Karpas-422 (cell line): ENCODE results near the gene ZNF500. TPM values are rescaled to one million over a fixed set of nuclear protein-coding genes. Genes with fewer than 3 reads are reported as not detected.

ENCODE experiments used
- DNase-seq: peaks from one replicate; pipeline ENCODE4 v3.0.0-alpha.2; 2015
- H2AFZ ChIP-seq: fragments of 200-600 bp; sonication (generic); 2 replicates; pipeline ENCODE4 v1.6.1; 2014; ENCODE audit warnings: antibody characterized with exemption, low read length, mixed read lengths
- H3K27ac ChIP-seq: fragments of 200-600 bp; sonication (generic); 2 replicates; pipeline ENCODE4 v1.5.1; 2014; ENCODE audit warnings: mild to moderate bottlenecking, low read length, moderate library complexity
- H3K27me3 ChIP-seq: fragments of 200-600 bp; sonication (generic); 2 replicates; pipeline ENCODE4 v1.6.1; 2014; ENCODE audit warnings: low read length, mixed read lengths
- H3K36me3 ChIP-seq: fragments of 200-600 bp; sonication (generic); 2 replicates; pipeline ENCODE4 v1.6.1; 2014; ENCODE audit warnings: low read length, mixed read lengths; ENCODE audit not compliant: insufficient read depth
- H3K4me1 ChIP-seq: fragments of 200-600 bp; sonication (generic); 2 replicates; pipeline ENCODE4 v1.6.1; 2014; ENCODE audit warnings: mild to moderate bottlenecking, low read length, mixed read lengths
- H3K4me2 ChIP-seq: fragments of 200-600 bp; sonication (generic); 2 replicates; pipeline ENCODE4 v1.6.1; 2014; ENCODE audit warnings: low read length, low read depth, mild to moderate bottlenecking; ENCODE audit not compliant: poor library complexity, severe bottlenecking
- H3K4me3 ChIP-seq: fragments of 200-600 bp; sonication (generic); 2 replicates; pipeline ENCODE4 v1.5.1; 2014; ENCODE audit warnings: mild to moderate bottlenecking, antibody characterized with exemption, low read length, mixed read lengths
- H3K79me2 ChIP-seq: fragments of 200-600 bp; sonication (generic); 2 replicates; pipeline ENCODE4 v1.6.1; 2014; ENCODE audit warnings: mild to moderate bottlenecking, low read length, mixed read lengths
- H3K9ac ChIP-seq: fragments of 200-600 bp; sonication (generic); 2 replicates; pipeline ENCODE4 v1.6.0; 2014; ENCODE audit warnings: low read length
- H3K9me2 ChIP-seq: fragments of 200-600 bp; sonication (generic), shearing (Covaris generic); replicated peaks from 2 replicates; pipeline ENCODE4 v1.6.0; 2014; ENCODE audit warnings: mild to moderate bottlenecking, low read length, moderate library complexity; ENCODE audit not compliant: insufficient read depth
- H3K9me3 ChIP-seq: fragments of 300-700, 200-600 bp; sonication (generic); 2 replicates; pipeline ENCODE4 v1.6.1; 2014; ENCODE audit warnings: low read length, mixed read lengths
- H4K20me1 ChIP-seq: fragments of 200-600 bp; sonication (generic); 2 replicates; pipeline ENCODE4 v1.6.1; 2014; ENCODE audit warnings: mild to moderate bottlenecking, antibody characterized with exemption, low read length, low read depth; ENCODE audit not compliant: insufficient read depth
- total RNA-seq: library from RNA; depleted of rRNA; stranded (reverse); fragments of >200 nt; shearing (Covaris generic); gene quantifications from 2 replicates; pipeline ENCODE4 v1.2.3, GENCODE V29; 2014; ENCODE audit warnings: low replicate concordance

Gene ZNF500
- total RNA-seq, 1 experiment from 2014 or later, result 4.9 TPM

- Histone ChIP-seq H3K4me2 (peak overlapping the region; percentile 99), H3K27ac (peak overlapping the region; percentile 87)
Observed at GRCh38 chr16:4803898-4804762, 37.2 kb upstream of the ZNF500 start.

GRCh38 chr16:4803401-4803844 lies 36.5 kb upstream of the ZNF500 start:
- H3K27ac ChIP-seq, result peak overlapping the region; percentile 87

More at GRCh38 chr16:4803898-4804762, 37.2 kb upstream of the ZNF500 start:
- H3K36me3 ChIP-seq, result peaks cover 8% of the 10 kb centered on the region
- peak overlapping the region; percentile 90; the same call in 1 of the 2 replicates for H3K4me3 ChIP-seq
- H2AFZ ChIP-seq, result no peak overlapping the region
- H3K9me2 ChIP-seq, result no peaks in the 10 kb centered on the region
- DNase-seq, result peak; percentile 93
- no peaks in the 10 kb centered on the region for H3K9me3 ChIP-seq
- H3K4me1 ChIP-seq, result peaks cover 48% of the 10 kb centered on the region
- no peaks in the 10 kb centered on the region for H4K20me1 ChIP-seq
- H3K9ac ChIP-seq, result peak overlapping the region; percentile 80
- no peaks in the 10 kb centered on the region for H3K79me2 ChIP-seq
- no peaks in the 10 kb centered on the region for H3K27me3 ChIP-seq

GRCh38 chr16:4802659-4803287 lies 35.8 kb upstream of the ZNF500 start:
- H3K4me1 ChIP-seq, result peaks cover 48% of the 10 kb centered on the region

More at GRCh38 chr16:4803401-4803844, 36.5 kb upstream of the ZNF500 start:
- Histone ChIP-seq H2AFZ (peak overlapping the region; percentile 82; the same call in 1 of the 2 replicates), H3K4me1 (peaks cover 48% of the 10 kb centered on the region), H3K79me2 (no peaks in the 10 kb centered on the region), H4K20me1 (no peaks in the 10 kb centered on the region), H3K36me3 (peaks cover 8% of the 10 kb centered on the region), H3K9me2 (no peaks in the 10 kb centered on the region), H3K4me3 (peak overlapping the region; percentile 90), H3K9ac (peak overlapping the region; percentile 80), H3K9me3 (no peaks in the 10 kb centered on the region), H3K4me2 (peak overlapping the region; percentile 99), H3K27me3 (no peaks in the 10 kb centered on the region)
- peak; percentile 51 for DNase-seq

GRCh38 chr16:4801962-4802658 lies 35.1 kb upstream of the ZNF500 start, which contains the start of gene ROGDI:
Gene ROGDI (minus strand): TSS chr16:4802633. CDS start chr16:4802571, 62 bp downstream.
- no peaks in the 10 kb centered on the region for H3K79me2 ChIP-seq
- peaks cover 48% of the 10 kb centered on the region for H3K4me1 ChIP-seq
- H2AFZ ChIP-seq, result peak within 1 kb of the TSS; percentile 82; the same call in 1 of the 2 replicates
- H3K36me3 ChIP-seq, result peaks cover under 1% of the 10 kb centered on the region; the same call in 1 of the 2 replicates
- H3K27ac ChIP-seq, result peak within 1 kb of the TSS; percentile 87
- H3K4me3 ChIP-seq, result peak within 1 kb of the TSS; percentile 90
- no peaks in the 10 kb centered on the region for H3K9me2 ChIP-seq
- H3K27me3 ChIP-seq, result no peaks in the 10 kb centered on the region
- H3K9me3 ChIP-seq, result no peaks in the 10 kb centered on the region
- peak within 1 kb of the TSS; percentile 80 for H3K9ac ChIP-seq
- H3K4me2 ChIP-seq, result peak within 1 kb of the TSS; percentile 99
- no peaks in the 10 kb centered on the region for H4K20me1 ChIP-seq
- peak; percentile 97 for DNase-seq

More at GRCh38 chr16:4802659-4803287, 35.8 kb upstream of the ZNF500 start:
- Histone ChIP-seq H3K4me3 (peak overlapping the region; percentile 90), H3K4me2 (peak overlapping the region; percentile 99), H3K79me2 (no peaks in the 10 kb centered on the region), H3K9me2 (no peaks in the 10 kb centered on the region), H3K27me3 (no peaks in the 10 kb centered on the region), H4K20me1 (no peaks in the 10 kb centered on the region), H3K9me3 (no peaks in the 10 kb centered on the region), H3K27ac (peak overlapping the region; percentile 87), H3K36me3 (peaks cover 7% of the 10 kb centered on the region), H3K9ac (peak overlapping the region; percentile 80), H2AFZ (peak overlapping the region; percentile 82; the same call in 1 of the 2 replicates)
- peak; percentile 96 for DNase-seq

DNA sequence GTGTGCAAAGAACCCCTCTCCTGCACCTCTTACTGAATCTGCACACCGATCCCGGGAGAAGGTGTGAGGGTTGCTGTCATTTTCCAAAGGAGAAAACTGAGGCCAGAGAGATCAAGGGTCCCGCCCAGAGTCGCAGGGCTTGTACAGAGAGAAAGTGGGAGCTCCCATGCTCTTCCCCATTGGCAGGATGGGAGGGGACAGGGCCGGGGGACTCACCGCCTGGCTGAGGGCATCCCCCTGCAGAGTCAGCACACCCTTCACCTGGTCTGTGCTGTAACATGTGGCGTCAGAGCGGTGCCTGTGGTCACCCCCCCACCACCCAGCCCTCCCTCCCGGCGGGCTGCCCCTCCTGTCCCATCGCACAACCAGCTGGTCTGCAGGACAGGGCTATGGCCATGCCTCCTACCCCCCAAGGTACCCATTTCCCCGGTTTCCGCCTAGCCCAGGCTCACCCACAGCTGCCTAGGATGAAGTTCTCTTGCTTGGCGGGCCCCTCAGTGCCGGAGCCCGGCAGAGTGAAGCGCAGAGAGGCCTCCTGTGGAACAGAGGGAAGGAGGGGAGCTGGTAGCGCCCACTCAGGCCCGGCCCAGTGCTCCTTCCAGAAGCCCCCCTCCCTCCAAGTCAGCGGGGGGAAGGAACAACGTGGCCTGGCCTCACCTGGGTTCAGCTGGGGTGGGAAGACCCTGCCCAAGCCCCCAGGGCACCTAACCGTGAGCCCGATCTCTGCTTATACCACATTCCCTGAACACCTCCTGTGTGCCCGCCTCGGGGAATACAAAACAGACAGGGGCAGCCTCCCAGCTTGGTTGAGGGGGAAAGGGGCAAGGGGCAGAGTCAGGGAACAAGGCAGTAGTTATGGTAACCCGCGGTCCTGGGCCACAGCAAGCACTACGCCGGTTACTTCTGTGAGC lies 34.3 kb upstream of the ZNF500 start:
- no peak for DNase-seq
- Histone ChIP-seq H3K36me3 (no peaks in the 10 kb centered on the region), H3K27me3 (no peaks in the 10 kb centered on the region), H4K20me1 (no peaks in the 10 kb centered on the region), H2AFZ (peak overlapping the region; percentile 4; the same call in 1 of the 2 replicates), H3K27ac (no peak overlapping the region; the same call in 1 of the 2 replicates), H3K79me2 (no peaks in the 10 kb centered on the region), H3K9me2 (no peaks in the 10 kb centered on the region), H3K4me2 (peak overlapping the region; percentile 99), H3K9ac (peak overlapping the region; percentile 80), H3K4me3 (peak overlapping the region; percentile 90), H3K4me1 (peaks cover 48% of the 10 kb centered on the region), H3K9me3 (no peaks in the 10 kb centered on the region)

DNA sequence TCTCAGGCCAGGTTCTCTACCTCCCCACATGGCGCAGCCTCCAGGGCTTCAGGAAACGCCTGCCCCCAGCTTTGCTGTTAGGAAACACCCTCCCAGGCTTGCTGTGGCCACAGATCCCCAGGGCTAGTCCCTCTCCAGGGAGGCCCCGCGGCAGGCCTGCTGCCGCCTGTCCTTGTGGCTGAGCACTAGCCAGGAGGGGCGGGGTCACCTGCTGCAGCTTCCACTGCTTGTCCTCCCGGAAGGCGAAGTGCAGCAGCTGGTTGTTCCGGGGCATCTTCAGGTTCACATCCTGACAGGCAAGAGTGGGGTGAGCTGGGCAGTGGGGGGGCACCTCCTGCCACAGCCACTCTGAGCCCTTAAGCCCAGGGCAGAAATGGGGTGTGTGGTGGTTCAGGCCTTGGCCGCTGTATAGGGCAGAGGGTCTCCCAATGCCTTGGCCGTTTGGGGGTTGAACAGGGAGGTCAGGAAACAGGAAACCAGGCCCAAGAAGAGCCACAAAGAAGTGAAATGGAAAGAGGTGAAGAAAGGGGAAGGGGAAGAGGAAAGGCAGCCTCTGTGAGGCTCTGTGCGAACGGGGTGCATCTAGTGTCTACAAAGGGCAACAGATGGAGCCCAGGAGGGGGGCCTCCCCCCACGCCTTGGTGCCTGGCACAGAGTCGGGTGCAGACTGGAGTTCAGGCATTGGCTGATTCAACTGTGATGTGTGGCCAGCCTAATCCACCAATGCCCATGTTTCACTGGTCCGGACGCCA lies 33.5 kb upstream of the ZNF500 start:
- Histone ChIP-seq H3K9me3 (no peaks in the 10 kb centered on the region), H3K27ac (no peak overlapping the region), H3K36me3 (no peaks in the 10 kb centered on the region), H3K27me3 (no peaks in the 10 kb centered on the region), H3K79me2 (no peaks in the 10 kb centered on the region), H3K4me3 (no peak overlapping the region), H3K4me1 (peaks cover 42% of the 10 kb centered on the region), H3K9me2 (no peaks in the 10 kb centered on the region), H3K9ac (no peak overlapping the region), H2AFZ (no peak overlapping the region), H4K20me1 (no peaks in the 10 kb centered on the region), H3K4me2 (no peak overlapping the region)
- no peak for DNase-seq
